Activated T-cell treated with anti-CD3 and anti-CD28 coated beads for 4 hours (primary cell): ENCODE results near the gene ZNF200.
"Not testable (repeated sequence)": the region's sequence is repeated elsewhere in the genome, so short reads cannot be mapped to it uniquely, and the experiment has no call there.

ENCODE experiments used
- DNase-seq: peaks from one replicate; pipeline ENCODE4 v3.0.0-alpha.2; 2020

Gene ZNF200

GRCh38 chr16:3234857-3235561 is at the start of gene ZNF200:
TSS of gene ZNF200 (minus strand) at chr16:3235158. CDS start at chr16:3233755, 1,403 bp downstream.
- DNase-seq, result peak; percentile 87

GRCh38 chr16:3283543-3284447 is 48.8 kb upstream of the ZNF200 start:
- no peak for DNase-seq

GRCh38 chr16:3282730-3283542 is 48.0 kb upstream of the ZNF200 start, which contains the start of gene ZNF263:
TSS of gene ZNF263 (plus strand) at chr16:3283491. CDS start at chr16:3283819, 328 bp downstream.
- peak; percentile 91 for DNase-seq

- DNase-seq, result no peak
Measured at GRCh38 chr16:3282103-3282729, 47.3 kb upstream of the ZNF200 start.

GRCh38 chr16:3281222-3281820 is 46.4 kb upstream of the ZNF200 start:
- DNase-seq, result no peak

GRCh38 chr16:3276679-3277078 is 41.7 kb upstream of the ZNF200 start:
- DNase-seq, result no peak

GRCh38 chr16:3274947-3275346 is 40.0 kb upstream of the ZNF200 start:
- DNase-seq, result no peak

- no peak for DNase-seq
Measured at GRCh38 chr16:3274490-3274889, 39.5 kb upstream of the ZNF200 start.

GRCh38 chr16:3271281-3271680 is 36.3 kb upstream of the ZNF200 start:
- DNase-seq, result not testable (repeated sequence)

- not testable (repeated sequence) for DNase-seq
Measured at GRCh38 chr16:3270718-3271117, 35.8 kb upstream of the ZNF200 start.

GRCh38 chr16:3268294-3268693 is 33.3 kb upstream of the ZNF200 start:
- DNase-seq, result no peak

- DNase-seq, result no peak
Measured at GRCh38 chr16:3266873-3267537, 32.0 kb upstream of the ZNF200 start.

- peak; percentile 98 for DNase-seq
Measured at GRCh38 chr16:3264137-3265036, 29.4 kb upstream of the ZNF200 start.

GRCh38 chr16:3262517-3262916 is 27.6 kb upstream of the ZNF200 start:
- DNase-seq, result no peak

GRCh38 chr16:3259836-3260235 is 24.9 kb upstream of the ZNF200 start:
- DNase-seq, result no peak

GRCh38 chr16:3256866-3257465 is 22.0 kb upstream of the ZNF200 start:
- no peak for DNase-seq

- no peak for DNase-seq
Measured at GRCh38 chr16:3256146-3256865, 21.3 kb upstream of the ZNF200 start, which contains the start of gene MEFV. TSS of gene MEFV (minus strand) at chr16:3256633. CDS start at chr16:3256587, 46 bp downstream.

- no peak for DNase-seq
Measured at GRCh38 chr16:3254309-3254708, 19.4 kb upstream of the ZNF200 start.

- DNase-seq, result no peak
Measured at GRCh38 chr16:3252967-3253366, 18.0 kb upstream of the ZNF200 start.
